RKO (cell line): Measurements from ENCODE around the gene RSPH10B2.
"Not testable (repeated sequence)": the region's sequence is repeated elsewhere in the genome, so short reads cannot be mapped to it uniquely, and the experiment has no call there.

Experiments
- DNase-seq: peaks from one replicate; pipeline ENCODE4 v3.0.0-alpha.2; 2016; ENCODE audit warnings: low spot score

Gene RSPH10B2

GRCh38 chr7:6789353-6789752 lies 35.5 kb downstream of the RSPH10B2 start:
- not testable (repeated sequence) for DNase-seq

GRCh38 chr7:6792113-6792872 lies 38.4 kb downstream of the RSPH10B2 start:
- DNase-seq: not testable (repeated sequence)

DNA sequence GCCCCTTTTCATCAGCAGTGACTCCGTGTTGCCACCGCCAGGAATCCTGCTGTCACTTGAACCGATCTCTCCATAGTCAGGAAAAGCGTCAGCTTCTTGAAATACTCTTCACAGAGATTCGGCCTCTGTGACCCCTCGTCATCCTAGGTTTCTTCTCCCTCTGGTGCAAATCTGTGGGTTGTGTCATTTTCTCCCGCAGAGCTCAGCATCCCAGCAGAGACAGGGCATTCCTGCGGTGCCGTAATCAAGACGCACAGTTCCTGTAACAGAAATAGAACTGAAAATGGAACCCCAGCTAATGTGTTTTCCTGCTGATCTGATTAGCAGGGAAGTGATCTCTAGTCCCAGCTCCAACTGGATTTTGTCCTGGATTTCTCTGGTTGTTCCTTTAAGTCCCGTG lies 40.4 kb downstream of the RSPH10B2 start:
- DNase-seq: not testable (repeated sequence)

DNA sequence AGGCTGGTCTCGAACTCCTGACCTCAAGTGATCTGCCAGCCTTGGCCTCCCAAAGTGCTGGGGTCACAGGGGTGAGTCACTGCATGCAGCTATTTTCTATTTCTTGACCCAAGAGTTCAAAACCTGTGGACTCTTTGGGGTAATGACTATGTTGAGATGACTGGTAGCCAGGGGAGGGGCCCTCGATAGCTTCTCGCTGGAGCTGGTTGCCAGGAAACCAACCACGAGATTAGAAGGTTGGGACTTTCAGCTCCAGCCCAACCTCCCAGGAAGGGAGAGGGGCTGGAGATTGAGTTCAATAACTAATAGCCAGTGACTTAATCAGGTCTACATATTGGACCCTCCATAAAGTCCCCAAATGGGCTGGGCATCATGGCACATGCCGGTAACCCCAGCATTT lies 43.3 kb downstream of the RSPH10B2 start:
- DNase-seq: peak; percentile 0

- DNase-seq: not testable (repeated sequence)
These were observed 44.1 kb downstream of the RSPH10B2 start for GRCh38 chr7:6798047-6798446.

DNA sequence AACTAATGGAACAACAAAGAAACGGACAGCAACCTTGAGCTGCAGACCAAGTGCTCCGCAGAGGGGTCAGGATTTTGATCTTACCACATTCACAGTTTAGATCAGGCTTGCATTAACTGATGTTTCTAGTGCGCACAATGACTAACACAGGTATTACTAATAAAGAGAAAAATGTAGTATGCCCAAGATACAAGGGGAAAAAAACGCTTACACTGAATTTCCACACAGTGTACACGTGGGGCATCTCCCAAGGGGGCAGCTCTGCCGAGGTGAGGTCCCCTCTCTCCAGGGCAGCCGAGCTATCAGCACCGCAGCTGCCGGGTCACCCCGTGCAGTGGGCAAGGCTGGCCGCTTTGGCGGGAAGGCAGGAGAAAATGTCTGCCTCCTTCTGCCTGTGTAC lies 46.0 kb downstream of the RSPH10B2 start:
- DNase-seq: not testable (repeated sequence)

- not testable (repeated sequence) for DNase-seq
These were observed 46.4 kb downstream of the RSPH10B2 start for GRCh38 chr7:6800331-6800730.

- DNase-seq: not testable (repeated sequence)
These were observed 53.6 kb downstream of the RSPH10B2 start for GRCh38 chr7:6807393-6807918.

DNA sequence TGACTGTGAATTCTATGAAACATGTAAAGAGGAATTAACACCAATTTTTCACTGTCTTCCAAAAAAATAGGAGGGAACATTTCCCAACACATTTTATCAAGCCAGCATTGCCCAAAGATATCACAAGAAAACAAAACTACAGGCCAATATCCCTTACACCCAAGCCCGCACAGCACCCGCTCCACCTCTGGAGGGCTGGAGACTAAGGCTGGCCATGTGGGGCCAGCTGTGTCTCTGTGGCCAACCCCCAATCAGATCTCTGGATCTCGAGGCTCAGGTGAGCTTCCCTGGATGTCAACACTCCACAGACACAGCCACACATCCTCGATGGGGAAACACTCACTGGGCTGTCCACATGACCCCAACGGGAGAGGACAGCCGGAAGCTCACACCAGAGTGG lies 54.1 kb downstream of the RSPH10B2 start:
- not testable (repeated sequence) for DNase-seq

- not testable (repeated sequence) for DNase-seq
These were observed 59.1 kb downstream of the RSPH10B2 start for GRCh38 chr7:6813011-6813410.

GRCh38 chr7:6815470-6815869 lies 61.6 kb downstream of the RSPH10B2 start:
- DNase-seq: not testable (repeated sequence)

DNA sequence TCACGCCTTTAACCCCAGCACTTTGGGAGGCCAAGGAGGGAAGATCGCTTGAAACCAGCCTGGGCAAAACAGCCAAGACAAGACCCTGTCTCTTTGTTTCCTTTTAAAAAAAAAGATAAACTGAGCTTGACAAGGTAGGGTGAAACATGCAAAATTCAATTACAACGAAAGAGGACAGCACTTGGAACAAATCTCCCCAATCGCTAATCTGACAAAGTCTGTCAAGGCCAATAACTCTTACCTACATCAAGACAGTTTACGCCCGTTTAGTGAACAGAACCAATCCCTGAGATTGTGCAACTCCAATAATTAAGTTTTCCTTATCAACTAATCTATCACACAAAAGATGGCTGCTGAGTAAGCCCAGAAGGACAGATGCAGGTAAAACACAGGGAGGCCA lies 67.7 kb downstream of the RSPH10B2 start:
- not testable (repeated sequence) for DNase-seq

GRCh38 chr7:6825236-6826125 lies 71.6 kb downstream of the RSPH10B2 start:
- DNase-seq: not testable (repeated sequence)

GRCh38 chr7:6826151-6826550 lies 72.2 kb downstream of the RSPH10B2 start, which contains the start of gene CCZ1B:
TSS of gene CCZ1B (minus strand) at chr7:6826275. CDS start at chr7:6826197, 78 bp downstream.
- DNase-seq: peak; percentile 84

GRCh38 chr7:6827180-6827579 lies 73.3 kb downstream of the RSPH10B2 start:
- DNase-seq: not testable (repeated sequence)

GRCh38 chr7:6829616-6830015 lies 75.7 kb downstream of the RSPH10B2 start:
- not testable (repeated sequence) for DNase-seq

- DNase-seq: not testable (repeated sequence)
These were observed 76.1 kb downstream of the RSPH10B2 start for GRCh38 chr7:6830026-6830425.

DNA sequence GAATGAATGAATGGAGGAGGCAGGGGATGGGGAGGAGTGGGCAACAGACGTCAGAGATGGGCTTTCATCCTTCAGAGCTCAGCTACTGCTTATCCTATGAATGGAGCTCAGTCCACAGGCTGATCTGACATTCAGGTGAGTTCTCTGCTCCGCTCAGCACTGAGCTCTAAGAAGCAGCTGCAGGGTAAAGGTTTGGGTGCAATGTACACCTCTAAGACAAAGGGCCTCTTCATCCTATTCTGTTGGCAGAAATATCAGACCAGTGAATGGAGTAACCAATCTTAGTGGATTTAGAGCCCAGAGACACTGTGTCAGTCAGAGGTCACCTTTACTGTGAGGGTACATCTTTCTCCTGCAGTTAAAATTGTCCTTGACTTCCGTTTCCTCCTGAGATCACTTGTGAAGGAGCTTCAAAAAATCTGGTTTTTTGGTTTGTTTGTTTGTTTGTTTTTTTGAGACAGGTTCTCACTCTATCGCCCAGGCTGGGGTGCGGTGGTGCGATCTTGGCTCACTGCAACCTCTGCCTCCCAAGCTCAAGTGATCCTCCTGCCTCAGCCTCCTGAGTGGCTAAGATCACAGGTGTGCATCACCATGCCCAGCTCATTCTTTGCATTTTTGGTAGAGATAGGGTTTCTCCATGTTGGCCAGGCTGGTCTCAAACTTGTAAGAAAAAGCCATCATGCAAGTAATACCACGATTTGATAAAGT lies 77.3 kb downstream of the RSPH10B2 start:
- no peak for DNase-seq

DNA sequence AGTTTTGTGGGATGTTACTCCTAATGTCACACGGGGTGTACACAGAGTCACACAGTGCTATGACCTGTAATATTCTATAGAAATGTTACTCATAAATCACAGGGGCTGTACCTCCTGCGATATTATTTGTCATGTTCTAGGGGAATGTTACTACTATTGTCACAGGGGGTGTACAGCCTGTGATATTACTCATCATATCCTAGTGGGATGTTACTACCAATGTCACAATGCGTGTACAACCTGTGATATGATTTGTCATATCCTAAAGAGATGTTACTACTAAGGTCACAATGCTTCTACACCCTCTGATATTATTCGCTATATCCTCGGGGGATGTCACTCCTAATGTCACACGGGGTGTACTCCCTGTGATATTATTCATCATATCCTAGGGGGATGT lies 79.7 kb downstream of the RSPH10B2 start:
- no peak for DNase-seq

DNA sequence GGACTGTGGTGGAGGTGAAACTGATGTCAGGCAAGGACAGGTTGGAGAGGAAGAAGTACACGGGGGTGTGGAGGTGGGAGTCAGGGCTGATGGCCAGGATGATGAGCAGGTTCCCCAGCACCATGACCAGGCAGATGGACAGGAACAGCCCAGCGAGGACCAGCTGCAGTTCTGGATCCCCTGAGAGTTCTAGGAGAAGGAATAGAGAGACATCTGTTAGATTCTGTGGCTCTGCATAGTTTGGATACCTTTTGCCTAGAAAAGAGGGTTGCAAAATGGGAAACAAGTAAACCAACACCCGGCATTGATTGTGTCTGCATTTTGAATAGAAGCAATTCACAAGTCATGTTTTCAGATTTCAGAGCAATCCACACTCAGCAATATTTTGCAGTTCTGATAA lies 81.6 kb downstream of the RSPH10B2 start:
- DNase-seq: not testable (repeated sequence)

- not testable (repeated sequence) for DNase-seq
These were observed 83.2 kb downstream of the RSPH10B2 start for GRCh38 chr7:6837081-6837480.
